ENCODE results near the gene RDH8. TPM values are rescaled to one million over a fixed set of nuclear protein-coding genes. Genes with fewer than 3 reads are reported as not detected.

The RDH8 gene
- total RNA-seq, 1 experiment from 2014 or later: not detected

GRCh38 chr19:10027158-10027997 is 14.1 kb downstream of the RDH8 start:
- peak; percentile 78 for DNase-seq (ENCODE audit: extremely low read depth, low read depth)

- DNase-seq (ENCODE audit: extremely low read depth, low read depth): no peak
Observed at GRCh38 chr19:10033614-10034013, 20.3 kb downstream of the RDH8 start.

GRCh38 chr19:10036601-10037071 is 23.4 kb downstream of the RDH8 start:
- DNase-seq (ENCODE audit: extremely low read depth, low read depth): no peak

GRCh38 chr19:10037367-10037766 is 24.1 kb downstream of the RDH8 start:
- no peak for DNase-seq (ENCODE audit: extremely low read depth, low read depth)

GRCh38 chr19:10037809-10038208 is 24.5 kb downstream of the RDH8 start:
- no peak for DNase-seq (ENCODE audit: extremely low read depth, low read depth)

- no peak for DNase-seq (ENCODE audit: extremely low read depth, low read depth)
Observed at GRCh38 chr19:10043286-10043927, 30.1 kb downstream of the RDH8 start.

- no peak for DNase-seq (ENCODE audit: extremely low read depth, low read depth)
Observed at GRCh38 chr19:10044390-10044789, 31.1 kb downstream of the RDH8 start.

- no peak for DNase-seq (ENCODE audit: extremely low read depth, low read depth)
Observed at GRCh38 chr19:10045371-10045770, 32.1 kb downstream of the RDH8 start.

- no peak for DNase-seq (ENCODE audit: extremely low read depth, low read depth)
Observed at GRCh38 chr19:10049626-10050025, 36.3 kb downstream of the RDH8 start.

- DNase-seq (ENCODE audit: extremely low read depth, low read depth): no peak
Observed at GRCh38 chr19:10052602-10053360, 39.5 kb downstream of the RDH8 start.

GRCh38 chr19:10061717-10062310 is 48.5 kb downstream of the RDH8 start:
- DNase-seq (ENCODE audit: extremely low read depth, low read depth): no peak

GRCh38 chr19:10068205-10068604 is 54.9 kb downstream of the RDH8 start:
- no peak for DNase-seq (ENCODE audit: extremely low read depth, low read depth)

- no peak for DNase-seq (ENCODE audit: extremely low read depth, low read depth)
Observed at GRCh38 chr19:10069046-10069445, 55.8 kb downstream of the RDH8 start.

GRCh38 chr19:10070730-10071446 is 57.6 kb downstream of the RDH8 start:
- no peak for DNase-seq (ENCODE audit: extremely low read depth, low read depth)

Small RNAs within 50 kb of the gene (small RNA-seq; reads per million reads assigned to genes)
- gene MIR5589: 0 reads per million in 2 experiments

Other genes with a start within 250 kb of the RDH8 start
- gene ZNF846, start 244.7 kb upstream of the RDH8 start, total RNA-seq (2014; rRNA removed; shearing (Covaris generic)): 1.7 and 2.6 TPM in 2 replicates
- gene FBXL12, start 194.4 kb upstream of the RDH8 start, total RNA-seq (2014; rRNA removed; shearing (Covaris generic)): 13.9 and 14.4 TPM in 2 replicates
- gene UBL5, start 185.6 kb upstream of the RDH8 start, total RNA-seq (2014; rRNA removed; shearing (Covaris generic)): 150 and 160 TPM in 2 replicates
- gene PIN1, start 178.2 kb upstream of the RDH8 start, total RNA-seq (2014; rRNA removed; shearing (Covaris generic)): 64.6 and 79.5 TPM in 2 replicates
- gene OLFM2, start 77.0 kb upstream of the RDH8 start, total RNA-seq (2014; rRNA removed; shearing (Covaris generic)): 1.0 and 1.6 TPM in 2 replicates
- gene COL5A3, start 3.0 kb upstream of the RDH8 start, total RNA-seq (2014; rRNA removed; shearing (Covaris generic)): 0.06 and 0.12 TPM in 2 replicates
- gene SHFL, start 72.8 kb downstream of the RDH8 start, total RNA-seq (2014; rRNA removed; shearing (Covaris generic)): 9.1 and 9.4 TPM in 2 replicates
- gene ANGPTL6, start 89.2 kb downstream of the RDH8 start, total RNA-seq (2014; rRNA removed; shearing (Covaris generic)): not detected in 2 replicates
- 38.5 and 39.7 TPM in 2 replicates for gene PPAN, start 92.9 kb downstream of the RDH8 start, total RNA-seq (2014; rRNA removed; shearing (Covaris generic))
- 3.6 and 6.0 TPM in 2 replicates for gene P2RY11, start 98.2 kb downstream of the RDH8 start, total RNA-seq (2014; rRNA removed; shearing (Covaris generic))
- gene EIF3G, start 106.4 kb downstream of the RDH8 start, total RNA-seq (2014; rRNA removed; shearing (Covaris generic)): 227 and 253 TPM in 2 replicates
- gene DNMT1, start 181.5 kb downstream of the RDH8 start, total RNA-seq (2014; rRNA removed; shearing (Covaris generic)): 49.9 and 54.2 TPM in 2 replicates
- 1.5 and 1.8 TPM in 2 replicates for gene S1PR2, start 217.8 kb downstream of the RDH8 start, total RNA-seq (2014; rRNA removed; shearing (Covaris generic))
- 73.9 and 81.6 TPM in 2 replicates for gene MRPL4, start 238.7 kb downstream of the RDH8 start, total RNA-seq (2014; rRNA removed; shearing (Covaris generic))